ENCODE results near the gene SSNA1. TPM values are rescaled to one million over a fixed set of nuclear protein-coding genes. Genes with fewer than 3 reads are reported as not detected.
A peak's percentile ranks its signal among the peaks of the same experiment; 100 is the strongest.

Gene SSNA1
- total RNA-seq, result 10 to 100 TPM; 40.6 to 67.1 TPM

- H3K4me1 ChIP-seq (ENCODE audit: control insufficient read depth in 1 of 2, low read depth in 2 of 2), result peaks cover 30 to 39% of the 10 kb centered on the region in 2 donors
- no peaks in the 10 kb centered on the region for H3K9me3 ChIP-seq
- H3K27me3 ChIP-seq (replicated peaks; ENCODE audit: insufficient read depth), result no peaks in the 10 kb centered on the region
- peak; percentile 52 for DNase-seq (ENCODE audit: low spot score)
- peak within 1 kb of the TSS; percentile 84 for H3K4me3 ChIP-seq
- ATAC-seq (ENCODE audit: insufficient number of reproducible peaks, low FRiP score, low read depth), result peak; percentile 83
- H3K27ac ChIP-seq, result peak within 1 kb of the TSS; percentile 93
- TF ChIP-seq CTCF (IDR thresholded peaks at IDR 0.05), result peak; percentile 18
- peaks cover 30% of the 10 kb centered on the region for H3K36me3 ChIP-seq
Measured at GRCh38 chr9:137188490-137189296, at the start of gene SSNA1, which contains the start of gene ANAPC2. Gene SSNA1 (plus strand): TSS chr9:137188676. CDS start chr9:137188727, 51 bp downstream. Gene ANAPC2 (minus strand): TSS chr9:137188560. CDS start chr9:137188532, 28 bp downstream.

GRCh38 chr9:137138722-137139467, 49.6 kb upstream of the SSNA1 start, which contains the start of gene GRIN1:
Gene GRIN1 (plus strand): TSS chr9:137139154. CDS start chr9:137139487, 333 bp downstream.
- no peak for TF ChIP-seq CTCF (IDR thresholded peaks at IDR 0.05)

GRCh38 chr9:137139468-137140150, 48.9 kb upstream of the SSNA1 start:
- H3K36me3 ChIP-seq, result no peaks in the 10 kb centered on the region
- peaks cover 0 to 3% of the 10 kb centered on the region in 2 donors for H3K4me1 ChIP-seq (ENCODE audit: control insufficient read depth in 1 of 2, low read depth in 2 of 2)
- no peak overlapping the region for H3K4me3 ChIP-seq
- H3K9me3 ChIP-seq, result no peaks in the 10 kb centered on the region
- no peak overlapping the region for H3K27ac ChIP-seq
- no peak for TF ChIP-seq CTCF (IDR thresholded peaks at IDR 0.05)
- ATAC-seq (ENCODE audit: insufficient number of reproducible peaks, low FRiP score, low read depth) (no peak), DNase-seq (ENCODE audit: low spot score) (no peak)
- peaks cover 26% of the 10 kb centered on the region for H3K27me3 ChIP-seq (replicated peaks; ENCODE audit: insufficient read depth)

More at GRCh38 chr9:137138722-137139467, 49.6 kb upstream of the SSNA1 start, which contains the start of gene GRIN1:
- Histone ChIP-seq H3K27ac (no peak within 1 kb of the TSS), H3K4me1 (ENCODE audit: control insufficient read depth in 1 of 2, low read depth in 2 of 2) (peaks cover 0 to 3% of the 10 kb centered on the region in 2 donors), H3K9me3 (no peaks in the 10 kb centered on the region), H3K27me3 (replicated peaks; ENCODE audit: insufficient read depth) (peaks cover 26% of the 10 kb centered on the region), H3K4me3 (no peak within 1 kb of the TSS), H3K36me3 (no peaks in the 10 kb centered on the region)
- DNase-seq (ENCODE audit: low spot score) (no peak), ATAC-seq (ENCODE audit: insufficient number of reproducible peaks, low FRiP score, low read depth) (no peak)

- H3K4me1 ChIP-seq (ENCODE audit: control insufficient read depth in 1 of 2, low read depth in 2 of 2), result peaks cover 0 to 3% of the 10 kb centered on the region in 2 donors
- TF ChIP-seq CTCF (IDR thresholded peaks at IDR 0.05), result no peak
- no peaks in the 10 kb centered on the region for H3K9me3 ChIP-seq
- H3K27me3 ChIP-seq (replicated peaks; ENCODE audit: insufficient read depth), result peaks cover 26% of the 10 kb centered on the region
- ATAC-seq (ENCODE audit: insufficient number of reproducible peaks, low FRiP score, low read depth) (no peak), DNase-seq (ENCODE audit: low spot score) (no peak)
- no peak overlapping the region for H3K4me3 ChIP-seq
- no peak overlapping the region for H3K27ac ChIP-seq
- no peaks in the 10 kb centered on the region for H3K36me3 ChIP-seq
Measured at GRCh38 chr9:137140151-137141012, 48.1 kb upstream of the SSNA1 start.

Measured in thoracic aorta (tissue), 2 donors.